NCI-H1048 (cell line): ENCODE data around the gene KMT2C.
"Not testable (repeated sequence)": the region's sequence is repeated elsewhere in the genome, so short reads cannot be mapped to it uniquely, and the experiment has no call there.

Experiments
- DNase-seq: peaks from one replicate; lab custom pipeline; 2025; lab: John Stamatoyannopoulos, UW

The KMT2C gene

GRCh38 chr7:152355474-152356057 is 80.2 kb downstream of the KMT2C start:
- no peak for DNase-seq

- no peak for DNase-seq
Measured at GRCh38 chr7:152354061-152354460, 81.7 kb downstream of the KMT2C start.

- not testable (repeated sequence) for DNase-seq
Measured at GRCh38 chr7:152353281-152353680, 82.5 kb downstream of the KMT2C start.

GRCh38 chr7:152351747-152352146 is 84.1 kb downstream of the KMT2C start:
- DNase-seq: not testable (repeated sequence)

GRCh38 chr7:152351168-152351567 is 84.6 kb downstream of the KMT2C start:
- DNase-seq: no peak

GRCh38 chr7:152347888-152348287 is 87.9 kb downstream of the KMT2C start:
- DNase-seq: no peak

GRCh38 chr7:152344253-152344652 is 91.5 kb downstream of the KMT2C start:
- DNase-seq: no peak

- no peak for DNase-seq
Measured at GRCh38 chr7:152342796-152343195, 93.0 kb downstream of the KMT2C start.

GRCh38 chr7:152341914-152342236 is 93.9 kb downstream of the KMT2C start:
- no peak for DNase-seq

- DNase-seq: no peak
Measured at GRCh38 chr7:152341039-152341913, 94.5 kb downstream of the KMT2C start.

- no peak for DNase-seq
Measured at GRCh38 chr7:152340161-152340560, 95.6 kb downstream of the KMT2C start.

GRCh38 chr7:152338561-152338960 is 97.2 kb downstream of the KMT2C start:
- no peak for DNase-seq

- no peak for DNase-seq
Measured at GRCh38 chr7:152336754-152337368, 98.9 kb downstream of the KMT2C start.

GRCh38 chr7:152335900-152336571 is 99.8 kb downstream of the KMT2C start:
- no peak for DNase-seq

- DNase-seq: no peak
Measured at GRCh38 chr7:152333134-152333533, 102.7 kb downstream of the KMT2C start.

- DNase-seq: no peak
Measured at GRCh38 chr7:152330827-152331226, 105.0 kb downstream of the KMT2C start.

- DNase-seq: no peak
Measured at GRCh38 chr7:152329469-152329868, 106.3 kb downstream of the KMT2C start.

- no peak for DNase-seq
Measured at GRCh38 chr7:152328234-152328633, 107.6 kb downstream of the KMT2C start.

- no peak for DNase-seq
Measured at GRCh38 chr7:152315845-152316244, 120.0 kb downstream of the KMT2C start.

- no peak for DNase-seq
Measured at GRCh38 chr7:152313831-152314604, 121.8 kb downstream of the KMT2C start.

- no peak for DNase-seq
Measured at GRCh38 chr7:152313217-152313616, 122.6 kb downstream of the KMT2C start.

- no peak for DNase-seq
Measured at GRCh38 chr7:152312316-152312715, 123.5 kb downstream of the KMT2C start.
